Liver (tissue), 3 donors: ENCODE data around the gene SUN2.

Experiments used
- ATF3 ChIP-seq: IDR thresholded peaks from 2 replicates; pipeline ENCODE4 v1.6.1; 2016; ENCODE audit warnings: antibody characterized with exemption
- CTCF ChIP-seq: fragments of 150-350 bp; IDR thresholded peaks from 2 replicates; pipeline ENCODE4 v1.5.1; 2017; ENCODE audit warnings: improper control_type of control experiment, low read depth, low read length; ENCODE audit not compliant: missing input control
- EGR1 ChIP-seq, 2 donors: IDR thresholded peaks; 2 replicates each; pipeline ENCODE4 v1.6.1; 2016 to 2018; ENCODE audit warnings: antibody characterized with exemption in 2 of 2, low read depth in 2 of 2
- FOXA2 ChIP-seq: IDR thresholded peaks from 2 replicates; pipeline ENCODE4 v1.6.1; 2016; ENCODE audit warnings: antibody characterized with exemption
- GABPA ChIP-seq, 2 donors: IDR thresholded peaks in 1 of 2; conservative IDR thresholded peaks in 1 of 2; 2 replicates each; pipeline ENCODE4 v1.6.1; 2016; ENCODE audit warnings: antibody characterized with exemption in 2 of 2, mild to moderate bottlenecking in 1 of 2, moderate library complexity in 1 of 2
- JUND ChIP-seq, 2 donors: IDR thresholded peaks; 2 replicates each; pipeline ENCODE4 v1.6.1; 2016; ENCODE audit warnings: antibody characterized with exemption in 2 of 2
- MAX ChIP-seq: IDR thresholded peaks from 2 replicates; pipeline ENCODE4 v1.6.1; 2016; ENCODE audit warnings: antibody characterized with exemption
- RAD21 ChIP-seq, 2 donors: IDR thresholded peaks; 2 replicates each; pipeline ENCODE4 v1.6.1; 2016; ENCODE audit warnings: antibody characterized with exemption in 2 of 2, mild to moderate bottlenecking in 2 of 2
- REST ChIP-seq: IDR thresholded peaks from 2 replicates; pipeline ENCODE4 v1.6.1; 2016; ENCODE audit warnings: antibody characterized with exemption, mild to moderate bottlenecking
- SP1 ChIP-seq: IDR thresholded peaks from 2 replicates; pipeline ENCODE4 v1.6.1; 2018; ENCODE audit warnings: antibody characterized with exemption, mild to moderate bottlenecking
- TAF1 ChIP-seq: conservative IDR thresholded peaks from 2 replicates; pipeline ENCODE4 v1.6.1; 2016; ENCODE audit warnings: antibody characterized with exemption, mild to moderate bottlenecking
- YY1 ChIP-seq: IDR thresholded peaks from 2 replicates; pipeline ENCODE4 v1.6.1; 2016; ENCODE audit warnings: antibody characterized with exemption, mild to moderate bottlenecking
- donor health status: healthy.
- donor health status: healthy.

GRCh38 chr22:38729946-38730345 is 25.9 kb downstream of the SUN2 start:
- no peak for TF ChIP-seq CTCF
- no peak for TF ChIP-seq MAX
- no peak for TF ChIP-seq YY1
- no peak for TF ChIP-seq EGR1 (IDR thresholded peaks at IDR 0.05; ENCODE audit: low read depth in 2 of 2)
- TF ChIP-seq GABPA (IDR thresholded peaks at IDR 0.05 in 1 of 2, conservative IDR thresholded peaks at IDR 0.05 in 1 of 2): no peak
- TF ChIP-seq ATF3: no peak
- no peak for TF ChIP-seq REST
- no peak for TF ChIP-seq RAD21 (IDR thresholded peaks at IDR 0.05)
- TF ChIP-seq SP1: no peak
- TF ChIP-seq TAF1: no peak
- no peak for TF ChIP-seq JUND (IDR thresholded peaks at IDR 0.05)
- no peak for TF ChIP-seq FOXA2
